Keratinocyte (primary cell): Measurements from ENCODE around the gene FUT4.

Source experiments
- EZH2 ChIP-seq: IDR thresholded peaks from one replicate; pipeline ENCODE4 v1.6.1; 2012; ENCODE audit warnings: inconsistent platforms, mild to moderate bottlenecking, low read length, moderate library complexity
- TF ChIP-seq, protein P1 (sequence below), 3 experiments: IDR thresholded peaks in 1 of 3; conservative IDR thresholded peaks in 1 of 3; optimal IDR thresholded peaks in 1 of 3; 2 replicates in 2 of 3; 3 replicates in 1 of 3; pipeline versions ENCODE3 to v1.5.1; 2011; ENCODE audit warnings: low read length in 3 of 3, mild to moderate bottlenecking in 3 of 3, moderate library complexity in 2 of 3, control low read depth in 1 of 3, inconsistent platforms in 1 of 3; ENCODE audit not compliant: insufficient read depth in 2 of 3; ENCODE audit errors: extremely low read depth in 1 of 3

GRCh38 chr11:94536386-94536785 lies 7.3 kb upstream of the FUT4 start:
- TF ChIP-seq, protein P1, sequence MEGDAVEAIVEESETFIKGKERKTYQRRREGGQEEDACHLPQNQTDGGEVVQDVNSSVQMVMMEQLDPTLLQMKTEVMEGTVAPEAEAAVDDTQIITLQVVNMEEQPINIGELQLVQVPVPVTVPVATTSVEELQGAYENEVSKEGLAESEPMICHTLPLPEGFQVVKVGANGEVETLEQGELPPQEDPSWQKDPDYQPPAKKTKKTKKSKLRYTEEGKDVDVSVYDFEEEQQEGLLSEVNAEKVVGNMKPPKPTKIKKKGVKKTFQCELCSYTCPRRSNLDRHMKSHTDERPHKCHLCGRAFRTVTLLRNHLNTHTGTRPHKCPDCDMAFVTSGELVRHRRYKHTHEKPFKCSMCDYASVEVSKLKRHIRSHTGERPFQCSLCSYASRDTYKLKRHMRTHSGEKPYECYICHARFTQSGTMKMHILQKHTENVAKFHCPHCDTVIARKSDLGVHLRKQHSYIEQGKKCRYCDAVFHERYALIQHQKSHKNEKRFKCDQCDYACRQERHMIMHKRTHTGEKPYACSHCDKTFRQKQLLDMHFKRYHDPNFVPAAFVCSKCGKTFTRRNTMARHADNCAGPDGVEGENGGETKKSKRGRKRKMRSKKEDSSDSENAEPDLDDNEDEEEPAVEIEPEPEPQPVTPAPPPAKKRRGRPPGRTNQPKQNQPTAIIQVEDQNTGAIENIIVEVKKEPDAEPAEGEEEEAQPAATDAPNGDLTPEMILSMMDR (optimal IDR thresholded peaks at IDR 0.05 in 1 of 3, IDR thresholded peaks at IDR 0.05 in 1 of 3, conservative IDR thresholded peaks at IDR 0.05 in 1 of 3; ENCODE audit: extremely low read depth in 1 of 3, insufficient read depth in 2 of 3, low read length in 3 of 3) = no peak
- TF ChIP-seq EZH2 = no peak
